Measurements from ENCODE around the gene FBXW4.
"Not testable (repeated sequence)": the region's sequence is repeated elsewhere in the genome, so short reads cannot be mapped to it uniquely, and the experiment has no call there.

The FBXW4 gene

GRCh38 chr10:101651336-101651735 lies 43.6 kb downstream of the FBXW4 start:
- no peak for DNase-seq

- DNase-seq = no peak
Measured at GRCh38 chr10:101650863-101651262, 44.1 kb downstream of the FBXW4 start.

GRCh38 chr10:101649525-101650085 lies 45.4 kb downstream of the FBXW4 start:
- no peak for DNase-seq

- no peak for DNase-seq
Measured at GRCh38 chr10:101647255-101647654, 47.7 kb downstream of the FBXW4 start.

GRCh38 chr10:101646364-101646763 lies 48.6 kb downstream of the FBXW4 start:
- DNase-seq = no peak

- no peak for DNase-seq
Measured at GRCh38 chr10:101645659-101646058, 49.3 kb downstream of the FBXW4 start.

GRCh38 chr10:101644002-101644401 lies 51.0 kb downstream of the FBXW4 start:
- DNase-seq = no peak

GRCh38 chr10:101643546-101643945 lies 51.4 kb downstream of the FBXW4 start:
- no peak for DNase-seq

GRCh38 chr10:101639141-101639900 lies 55.6 kb downstream of the FBXW4 start:
- no peak for DNase-seq

GRCh38 chr10:101633510-101633909 lies 61.5 kb downstream of the FBXW4 start:
- not testable (repeated sequence) for DNase-seq

- DNase-seq = no peak
Measured at GRCh38 chr10:101631821-101632475, 63.0 kb downstream of the FBXW4 start.

- no peak for DNase-seq
Measured at GRCh38 chr10:101630633-101630920, 64.4 kb downstream of the FBXW4 start.

GRCh38 chr10:101629837-101630632 lies 64.9 kb downstream of the FBXW4 start:
- no peak for DNase-seq

- DNase-seq = no peak
Measured at GRCh38 chr10:101625821-101626412, 69.1 kb downstream of the FBXW4 start.

GRCh38 chr10:101624526-101625102 lies 70.4 kb downstream of the FBXW4 start:
- no peak for DNase-seq

- DNase-seq = no peak
Measured at GRCh38 chr10:101623528-101623927, 71.4 kb downstream of the FBXW4 start.

- DNase-seq = no peak
Measured at GRCh38 chr10:101619983-101620382, 75.0 kb downstream of the FBXW4 start.

- no peak for DNase-seq
Measured at GRCh38 chr10:101618871-101619270, 76.1 kb downstream of the FBXW4 start.

- DNase-seq = no peak
Measured at GRCh38 chr10:101617824-101618568, 77.0 kb downstream of the FBXW4 start.

- DNase-seq = no peak
Measured at GRCh38 chr10:101617102-101617823, 77.7 kb downstream of the FBXW4 start.

- DNase-seq = no peak
Measured at GRCh38 chr10:101616415-101617101, 78.4 kb downstream of the FBXW4 start.
